ENCODE measurements around the gene GPR84.

DNA sequence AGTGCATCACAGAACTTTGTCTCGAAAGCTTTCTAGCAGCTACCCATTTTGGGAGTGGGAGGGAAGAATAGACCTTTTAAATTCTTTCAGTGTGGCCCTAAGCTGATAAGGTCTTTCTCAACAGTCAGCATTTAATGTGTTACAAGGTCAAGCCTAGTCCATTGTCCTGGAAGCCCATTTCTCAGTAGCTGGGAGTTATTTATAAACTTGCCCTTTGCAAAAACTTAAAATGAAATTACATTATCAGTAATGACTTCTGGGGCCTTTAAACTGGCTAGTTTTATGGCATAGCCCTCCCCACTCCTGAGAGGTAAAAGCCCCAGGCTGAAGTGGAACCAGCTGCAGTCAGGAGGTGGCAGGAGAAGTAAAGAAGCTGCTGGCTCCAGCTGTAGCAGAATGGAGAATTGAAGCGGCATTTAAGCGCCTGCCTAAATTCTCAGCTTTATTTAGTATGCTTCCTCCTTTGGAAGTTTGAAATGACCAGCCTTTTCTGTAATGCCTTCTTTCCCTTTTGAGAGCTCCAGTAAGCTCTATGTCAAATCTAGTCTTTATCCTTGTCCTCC lies 26.9 kb downstream of the GPR84 start:
- TF ChIP-seq SRF (IDR thresholded peaks at IDR 0.05; ENCODE audit: low read depth, low read length) (no peak), TARDBP (CRISPR knock-in tag; IDR thresholded peaks at IDR 0.05) (no peak), RAD21 (CRISPR knock-in tag; IDR thresholded peaks at IDR 0.05) (no peak), SMAD1 (CRISPR knock-in tag; IDR thresholded peaks at IDR 0.05; ENCODE audit: borderline replicate concordance, low read depth) (no peak), KMT2B (CRISPR knock-in tag; IDR thresholded peaks at IDR 0.05) (no peak), ZNF724P (CRISPR knock-in tag; IDR thresholded peaks at IDR 0.05; ENCODE audit: borderline replicate concordance) (no peak)
- TF ChIP-seq, protein P1, sequence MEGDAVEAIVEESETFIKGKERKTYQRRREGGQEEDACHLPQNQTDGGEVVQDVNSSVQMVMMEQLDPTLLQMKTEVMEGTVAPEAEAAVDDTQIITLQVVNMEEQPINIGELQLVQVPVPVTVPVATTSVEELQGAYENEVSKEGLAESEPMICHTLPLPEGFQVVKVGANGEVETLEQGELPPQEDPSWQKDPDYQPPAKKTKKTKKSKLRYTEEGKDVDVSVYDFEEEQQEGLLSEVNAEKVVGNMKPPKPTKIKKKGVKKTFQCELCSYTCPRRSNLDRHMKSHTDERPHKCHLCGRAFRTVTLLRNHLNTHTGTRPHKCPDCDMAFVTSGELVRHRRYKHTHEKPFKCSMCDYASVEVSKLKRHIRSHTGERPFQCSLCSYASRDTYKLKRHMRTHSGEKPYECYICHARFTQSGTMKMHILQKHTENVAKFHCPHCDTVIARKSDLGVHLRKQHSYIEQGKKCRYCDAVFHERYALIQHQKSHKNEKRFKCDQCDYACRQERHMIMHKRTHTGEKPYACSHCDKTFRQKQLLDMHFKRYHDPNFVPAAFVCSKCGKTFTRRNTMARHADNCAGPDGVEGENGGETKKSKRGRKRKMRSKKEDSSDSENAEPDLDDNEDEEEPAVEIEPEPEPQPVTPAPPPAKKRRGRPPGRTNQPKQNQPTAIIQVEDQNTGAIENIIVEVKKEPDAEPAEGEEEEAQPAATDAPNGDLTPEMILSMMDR (CRISPR knock-in tag; IDR thresholded peaks at IDR 0.05) = no peak
